ENCODE measurements around the gene LYSMD1. TPM values are rescaled to one million over a fixed set of nuclear protein-coding genes. Genes with fewer than 3 reads are reported as not detected.

The LYSMD1 gene
- polyA plus RNA-seq, 1 experiment, result 9.1 TPM

GRCh38 chr1:151143986-151144385 is 21.7 kb downstream of the LYSMD1 start:
- no peak overlapping the region for H3K4me3 ChIP-seq (ENCODE audit: low read depth, low read length)
- no peaks in the 10 kb centered on the region for H3K27me3 ChIP-seq (ENCODE audit: control insufficient read depth, insufficient read depth, low read length)
- ChIA-PET POLR2A (no interaction called here), CTCF (interaction anchor here (1.3 kb wide), 1 partner anchor 44 kb away, joined by 5 read pairs; no protein-coding TSS in a partner anchor)
- H3K27ac ChIP-seq (ENCODE audit: low read depth, low read length), result no peak overlapping the region
- H3K9me3 ChIP-seq (ENCODE audit: control insufficient read depth, insufficient read depth, low read length), result peaks cover 2% of the 10 kb centered on the region; the same call in 1 of the 2 replicates
- no peak for DNase-seq (ENCODE audit: low read depth, low spot score)
- TF ChIP-seq CTCF (IDR thresholded peaks at IDR 0.05; ENCODE audit: low read depth, low read length), result no peak

- no peak for DNase-seq (ENCODE audit: low read depth, low spot score)
- CTCF ChIA-PET, result no interaction called here
- no peak overlapping the region for H3K27ac ChIP-seq (ENCODE audit: low read depth, low read length)
- no peak overlapping the region for H3K4me3 ChIP-seq (ENCODE audit: low read depth, low read length)
- POLR2A ChIA-PET, result no interaction called here
- H3K9me3 ChIP-seq (ENCODE audit: control insufficient read depth, insufficient read depth, low read length), result peaks cover 2% of the 10 kb centered on the region; the same call in 1 of the 2 replicates
- no peak for TF ChIP-seq CTCF (IDR thresholded peaks at IDR 0.05; ENCODE audit: low read depth, low read length)
- H3K27me3 ChIP-seq (ENCODE audit: control insufficient read depth, insufficient read depth, low read length), result no peaks in the 10 kb centered on the region
Observed at GRCh38 chr1:151143057-151143435, 22.7 kb downstream of the LYSMD1 start.

DNA sequence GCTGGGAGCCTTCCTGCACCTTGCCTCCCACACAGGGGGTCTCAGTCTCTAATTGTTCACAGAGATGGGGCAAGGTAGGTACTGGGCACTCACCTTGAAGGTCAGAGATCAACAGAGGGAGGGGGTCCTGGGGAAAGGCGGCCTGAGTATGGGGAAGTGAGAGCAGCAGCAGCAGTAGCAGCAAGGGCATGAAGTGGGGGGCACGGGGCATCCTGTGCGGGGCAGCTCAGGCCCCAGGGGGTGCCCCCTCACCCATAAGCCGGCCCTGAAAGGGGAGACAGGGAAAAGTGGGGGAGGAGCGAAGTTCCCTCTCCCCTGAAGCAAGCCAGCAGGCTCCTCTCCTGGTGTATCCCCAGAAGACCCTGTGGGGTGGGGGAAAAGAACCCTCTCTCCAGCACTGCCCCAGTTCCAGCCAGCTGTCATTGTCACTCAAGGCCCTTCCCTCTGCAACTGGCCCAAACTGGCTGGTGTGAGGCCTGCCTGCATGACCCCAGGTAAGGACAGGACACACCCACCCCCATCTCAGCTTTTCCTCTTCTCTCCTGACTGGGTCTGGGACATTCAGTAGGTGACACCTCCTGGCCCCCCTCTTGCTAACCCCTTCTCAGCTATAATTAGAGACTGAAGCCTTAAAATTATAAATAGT is 23.2 kb downstream of the LYSMD1 start:
- Histone ChIP-seq H3K4me3 (ENCODE audit: low read depth, low read length) (no peak overlapping the region), H3K27me3 (ENCODE audit: control insufficient read depth, insufficient read depth, low read length) (no peaks in the 10 kb centered on the region), H3K27ac (ENCODE audit: low read depth, low read length) (no peak overlapping the region), H3K9me3 (ENCODE audit: control insufficient read depth, insufficient read depth, low read length) (peaks cover 2% of the 10 kb centered on the region; the same call in 1 of the 2 replicates)
- no peak for DNase-seq (ENCODE audit: low read depth, low spot score)
- no peak for TF ChIP-seq CTCF (IDR thresholded peaks at IDR 0.05; ENCODE audit: low read depth, low read length)
- ChIA-PET CTCF (interaction anchor here (0.6 kb wide), 1 partner anchor 13 kb away, joined by 5 read pairs; no protein-coding TSS in a partner anchor), POLR2A (no interaction called here)

DNA sequence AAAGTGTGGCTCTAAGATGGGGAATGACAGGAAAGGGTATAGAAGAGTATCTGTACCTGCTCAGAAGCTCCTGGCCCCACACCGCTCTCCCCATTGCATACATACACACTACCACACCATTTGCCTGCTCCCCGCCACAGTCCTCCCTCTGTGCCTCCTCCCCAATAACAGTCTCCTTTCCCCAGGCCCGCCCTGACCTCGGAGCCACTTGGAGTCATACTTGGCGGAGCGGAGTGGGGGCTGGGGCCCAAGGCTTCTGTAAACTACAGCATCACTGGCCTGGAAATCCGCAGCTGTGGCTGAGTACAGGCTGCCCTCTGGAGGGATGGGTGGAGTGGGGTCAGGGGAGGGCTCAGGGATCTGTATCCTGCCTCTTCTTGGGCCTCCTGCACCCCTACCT is 27.9 kb downstream of the LYSMD1 start:
- TF ChIP-seq CTCF (IDR thresholded peaks at IDR 0.05; ENCODE audit: low read depth, low read length), result no peak
- DNase-seq (ENCODE audit: low read depth, low spot score), result no peak
- H3K27me3 ChIP-seq (ENCODE audit: control insufficient read depth, insufficient read depth, low read length), result no peaks in the 10 kb centered on the region
- POLR2A ChIA-PET, result interaction anchor here (0.6 kb wide), 1 partner anchor 37 kb away, joined by 3 read pairs; no protein-coding TSS in a partner anchor
- no peak overlapping the region for H3K27ac ChIP-seq (ENCODE audit: low read depth, low read length)
- no peak overlapping the region for H3K4me3 ChIP-seq (ENCODE audit: low read depth, low read length)
- H3K9me3 ChIP-seq (ENCODE audit: control insufficient read depth, insufficient read depth, low read length), result no peaks in the 10 kb centered on the region; the same call in 1 of the 2 replicates
- CTCF ChIA-PET, result interaction anchor here (1.7 kb wide), 1 partner anchor 38 kb away, joined by 3 read pairs; no protein-coding TSS in a partner anchor

All from AG04450 (cell line).